Stomach (tissue), 9 donors: ENCODE results near the gene SPOP. TPM values are rescaled to one million over a fixed set of nuclear protein-coding genes. Genes with fewer than 3 reads are reported as not detected.

Experiments
- DNase-seq, 2 donors: peaks; one replicate each; pipeline versions ENCODE4 v3.0.0 to v3.0.0-alpha.2; 2013 to 2019
- H3K27ac ChIP-seq, 5 donors: fragments of 200-600 bp in 4 of 5; sonication (generic) in 4 of 5; one replicate each; pipeline ENCODE4 v1.5.1; 2013 to 2019; ENCODE audit warnings: mild to moderate bottlenecking in 1 of 5, moderate library complexity in 1 of 5
- H3K27me3 ChIP-seq, 3 donors: fragments of 200-600 bp; sonication (generic); one replicate each; pipeline ENCODE4 v1.5.1; 2017 to 2019; ENCODE audit warnings: mixed run types in 1 of 3
- H3K36me3 ChIP-seq, 4 donors: fragments of 200-600 bp; sonication (generic); 1 replicate in 3 of 4; 2 replicates in 1 of 4; pipeline ENCODE4 v1.5.1; 2016 to 2019
- H3K4me1 ChIP-seq, 4 donors: fragments of 200-600 bp; sonication (generic); one replicate each; pipeline ENCODE4 v1.5.1; 2016 to 2019
- H3K4me3 ChIP-seq, 4 donors: fragments of 200-600 bp; sonication (generic) in 3 of 4; one replicate each; pipeline ENCODE4 v1.5.1; 2016 to 2019; ENCODE audit warnings: mild to moderate bottlenecking in 1 of 4
- H3K9me3 ChIP-seq, 4 donors: fragments of 200-600 bp; sonication (generic); one replicate each; pipeline ENCODE4 v1.5.1; 2016 to 2019
- EP300 ChIP-seq: sonication (generic); formaldehyde crosslinking; IDR thresholded peaks from one replicate; pipeline ENCODE4 v1.6.1; 2017; ENCODE audit warnings: antibody characterized with exemption
- POLR2A ChIP-seq, 4 donors: fragments of 450-650 bp; IDR thresholded peaks; one replicate each; pipeline ENCODE4 v1.6.1; 2016; ENCODE audit warnings: antibody characterized with exemption in 4 of 4, control low read depth in 2 of 4, mild to moderate bottlenecking in 1 of 4, moderate library complexity in 1 of 4
- POLR2AphosphoS5 ChIP-seq, 3 donors: sonication (generic); formaldehyde crosslinking; IDR thresholded peaks; one replicate each; pipeline ENCODE4 v1.6.1; 2016; ENCODE audit warnings: antibody characterized with exemption in 3 of 3
- WGBS, 5 donors: extraction: QIAGEN DNeasy Blood & Tissue Kit in 3 of 5; methylation state at CpG; one replicate each; pipeline versions ENCODE4 v1.1.5 to v1.1.7; 2013 to 2018; 5-methylcytosine and 5-hydroxymethylcytosine counted together
- intact Hi-C: fragments of 100-400 bp; cut with DNase I; formaldehyde crosslinking; loops from one replicate; pipeline ENCODE4 v1.15.1; 2023; ENCODE audit warnings: low total_unique reads
- polyA plus RNA-seq, 3 donors: library from polyadenylated mRNA; stranded (reverse); fragments of 200-250 nt; gene quantifications; one replicate each; pipeline ENCODE4 v1.2.3, GENCODE V29; 2013
- total RNA-seq, 5 donors: library from RNA; depleted of rRNA; stranded (reverse); fragments of >200 nt; gene quantifications; one replicate each; pipeline versions ENCODE4 v1.1.0 to v1.2.3, GENCODE V29; 2014 to 2016
- TF ChIP-seq, protein P1 (sequence below), 7 experiments: fragments of 450-650 bp in 4 of 7; fragments of 200-600 bp in 3 of 7; sonication (generic) in 3 of 7; IDR thresholded peaks; one replicate each; pipeline ENCODE4 v1.5.1; 2016 to 2019; ENCODE audit warnings: antibody characterized with exemption in 7 of 7, control low read depth in 2 of 7, mild to moderate bottlenecking in 1 of 7
- donor health status: healthy with polysubstance abuse.
- donor health status: Bipolar disorder and iron deficiency.
- donor health status: healthy.

Gene SPOP
- total and polyA plus RNA-seq, 8 donors, result 17.5 to 309 (median 41.6) TPM

DNA sequence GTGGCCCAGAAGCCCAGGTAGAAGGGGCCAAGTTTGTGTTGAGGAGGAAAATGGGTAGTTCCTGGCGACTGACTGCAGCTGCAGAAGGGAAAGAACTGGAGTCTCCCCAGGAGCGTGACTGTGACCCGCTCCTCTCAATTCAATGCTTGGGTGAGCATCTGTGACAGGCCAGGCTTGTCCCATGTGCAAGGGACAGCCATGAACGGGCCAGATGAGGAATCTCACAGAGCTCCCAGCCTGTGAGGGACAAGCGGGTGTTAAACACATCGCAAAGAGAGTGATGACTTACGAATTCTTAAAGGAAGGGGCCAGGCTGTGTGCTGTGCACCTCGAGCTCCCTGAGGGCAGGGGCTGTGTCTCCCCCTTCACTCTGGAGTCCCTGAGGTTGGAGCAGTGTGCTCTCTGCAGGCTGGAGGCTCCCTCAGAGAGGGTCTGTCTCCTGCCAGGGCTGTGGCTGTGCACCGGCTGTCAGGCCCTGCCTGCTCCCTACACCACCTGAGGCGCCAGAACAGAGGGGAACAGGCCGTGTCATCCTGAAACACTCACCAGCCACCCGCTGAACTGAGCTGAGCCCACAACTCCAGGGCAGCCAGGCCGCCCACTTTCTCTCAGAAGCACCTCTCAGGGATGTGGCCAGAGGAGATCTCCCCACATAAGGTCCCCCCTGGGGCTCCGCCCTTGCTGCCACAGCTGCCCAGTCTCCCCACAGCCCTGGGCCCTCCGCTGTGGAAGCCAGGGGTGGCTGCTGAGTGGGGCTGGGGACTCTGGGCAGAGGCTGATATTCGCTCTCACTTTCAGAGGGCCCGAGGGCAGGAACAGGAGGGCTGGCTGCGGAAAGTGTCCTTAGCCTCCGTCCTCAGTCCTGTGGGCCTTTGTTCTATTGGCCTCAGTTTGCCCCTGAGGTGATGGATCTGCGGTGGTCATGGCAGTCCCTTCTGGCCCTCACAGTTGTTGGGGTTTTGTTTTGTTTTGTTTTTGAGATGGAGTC lies 127.9 kb downstream of the SPOP start:
- Histone ChIP-seq H3K36me3 (no peaks in the 10 kb centered on the region), H3K27ac (no peak overlapping the region), H3K27me3 (peaks cover 0 to 30% (median 0%) of the 10 kb centered on the region in 3 donors), H3K4me3 (no peak overlapping the region), H3K4me1 (peaks cover 0 to 8% (median 3%) of the 10 kb centered on the region in 4 donors), H3K9me3 (no peaks in the 10 kb centered on the region)
- WGBS, 5 donors, result 86 to 89% (median 87%) methylated on average over 14 to 20 of the region's 20 CpGs
- intact Hi-C loops, result loop anchor here (5.0 kb wide), 1 partner anchor 118 kb away; no protein-coding TSS in a partner anchor
- TF ChIP-seq EP300 (no peak), POLR2AphosphoS5 (IDR thresholded peaks at IDR 0.05) (no peak), POLR2A (IDR thresholded peaks at IDR 0.05) (no peak)
- TF ChIP-seq, protein P1, sequence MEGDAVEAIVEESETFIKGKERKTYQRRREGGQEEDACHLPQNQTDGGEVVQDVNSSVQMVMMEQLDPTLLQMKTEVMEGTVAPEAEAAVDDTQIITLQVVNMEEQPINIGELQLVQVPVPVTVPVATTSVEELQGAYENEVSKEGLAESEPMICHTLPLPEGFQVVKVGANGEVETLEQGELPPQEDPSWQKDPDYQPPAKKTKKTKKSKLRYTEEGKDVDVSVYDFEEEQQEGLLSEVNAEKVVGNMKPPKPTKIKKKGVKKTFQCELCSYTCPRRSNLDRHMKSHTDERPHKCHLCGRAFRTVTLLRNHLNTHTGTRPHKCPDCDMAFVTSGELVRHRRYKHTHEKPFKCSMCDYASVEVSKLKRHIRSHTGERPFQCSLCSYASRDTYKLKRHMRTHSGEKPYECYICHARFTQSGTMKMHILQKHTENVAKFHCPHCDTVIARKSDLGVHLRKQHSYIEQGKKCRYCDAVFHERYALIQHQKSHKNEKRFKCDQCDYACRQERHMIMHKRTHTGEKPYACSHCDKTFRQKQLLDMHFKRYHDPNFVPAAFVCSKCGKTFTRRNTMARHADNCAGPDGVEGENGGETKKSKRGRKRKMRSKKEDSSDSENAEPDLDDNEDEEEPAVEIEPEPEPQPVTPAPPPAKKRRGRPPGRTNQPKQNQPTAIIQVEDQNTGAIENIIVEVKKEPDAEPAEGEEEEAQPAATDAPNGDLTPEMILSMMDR (IDR thresholded peaks at IDR 0.05), result no peak
- DNase-seq, result no peak

- no peak overlapping the region for H3K27ac ChIP-seq
- H3K27me3 ChIP-seq, result peaks cover 0 to 34% (median 0%) of the 10 kb centered on the region in 3 donors
- peaks cover 0 to 8% (median 3%) of the 10 kb centered on the region in 4 donors for H3K4me1 ChIP-seq
- intact Hi-C loops, result no loop called here
- 88 to 96% (median 91%) methylated on average over 6 of the region's 6 CpGs for WGBS, 5 donors
- TF ChIP-seq POLR2AphosphoS5 (IDR thresholded peaks at IDR 0.05) (no peak), EP300 (no peak), POLR2A (IDR thresholded peaks at IDR 0.05) (no peak)
- TF ChIP-seq, protein P1 (IDR thresholded peaks at IDR 0.05), result no peak
- no peaks in the 10 kb centered on the region for H3K36me3 ChIP-seq
- no peak for DNase-seq
- H3K4me3 ChIP-seq, result no peak overlapping the region
- H3K9me3 ChIP-seq, result no peaks in the 10 kb centered on the region
Measured at GRCh38 chr17:49549311-49549605, 128.6 kb downstream of the SPOP start.

Other genes with a start within 250 kb of the SPOP start
- 1 to 10 TPM in 4 of 5 donors, not detected in 1; 1.9 to 6.6 (median 4.3) TPM for gene NGFR, start 182.8 kb downstream of the SPOP start, total RNA-seq
- gene NGFR, start 182.8 kb downstream of the SPOP start, polyA plus RNA-seq, result 1 to 10 TPM; 1.1 to 4.0 (median 1.5) TPM
- 10 to 100 TPM in 1 of 5 donors, 1 to 10 TPM in 2, not detected in 2; 1.0 to 10.7 (median 1.3) TPM for gene NXPH3, start 102.2 kb downstream of the SPOP start, total RNA-seq
- 1 to 10 TPM in 1 of 3 donors, under 1 TPM in 2; 0.50 to 2.6 (median 0.92) TPM for gene NXPH3, start 102.2 kb downstream of the SPOP start, polyA plus RNA-seq
- gene SLC35B1, start 29.9 kb upstream of the SPOP start, total RNA-seq, result 10 to 100 TPM; 36.2 to 59.8 (median 48.1) TPM
- 10 to 100 TPM; 26.3 to 36.2 (median 34.2) TPM for gene SLC35B1, start 29.9 kb upstream of the SPOP start, polyA plus RNA-seq
- 10 to 100 TPM in 2 of 5 donors, 1 to 10 TPM in 2, under 1 TPM in 1; 0.58 to 39.7 (median 6.7) TPM for gene FAM117A, start 86.0 kb upstream of the SPOP start, total RNA-seq
- 1 to 10 TPM; 5.3 to 7.0 (median 5.6) TPM for gene FAM117A, start 86.0 kb upstream of the SPOP start, polyA plus RNA-seq
- gene KAT7, start 110.6 kb upstream of the SPOP start, total RNA-seq, result 10 to 100 TPM in 4 of 5 donors, 1 to 10 TPM in 1; 9.3 to 92.4 (median 31.2) TPM
- gene KAT7, start 110.6 kb upstream of the SPOP start, polyA plus RNA-seq, result 10 to 100 TPM in 1 of 3 donors, 1 to 10 TPM in 2; 5.0 to 12.7 (median 9.0) TPM
- not detected for gene TAC4, start 170.0 kb upstream of the SPOP start, total RNA-seq
- not detected for gene TAC4, start 170.0 kb upstream of the SPOP start, polyA plus RNA-seq